Measurements from ENCODE around the gene RAI1. TPM values are rescaled to one million over a fixed set of nuclear protein-coding genes. Genes with fewer than 3 reads are reported as not detected.

Gene RAI1
- total RNA-seq, 4 donors from 2014 or later: 12.8 to 51.2 (median 47.6) TPM

DNA sequence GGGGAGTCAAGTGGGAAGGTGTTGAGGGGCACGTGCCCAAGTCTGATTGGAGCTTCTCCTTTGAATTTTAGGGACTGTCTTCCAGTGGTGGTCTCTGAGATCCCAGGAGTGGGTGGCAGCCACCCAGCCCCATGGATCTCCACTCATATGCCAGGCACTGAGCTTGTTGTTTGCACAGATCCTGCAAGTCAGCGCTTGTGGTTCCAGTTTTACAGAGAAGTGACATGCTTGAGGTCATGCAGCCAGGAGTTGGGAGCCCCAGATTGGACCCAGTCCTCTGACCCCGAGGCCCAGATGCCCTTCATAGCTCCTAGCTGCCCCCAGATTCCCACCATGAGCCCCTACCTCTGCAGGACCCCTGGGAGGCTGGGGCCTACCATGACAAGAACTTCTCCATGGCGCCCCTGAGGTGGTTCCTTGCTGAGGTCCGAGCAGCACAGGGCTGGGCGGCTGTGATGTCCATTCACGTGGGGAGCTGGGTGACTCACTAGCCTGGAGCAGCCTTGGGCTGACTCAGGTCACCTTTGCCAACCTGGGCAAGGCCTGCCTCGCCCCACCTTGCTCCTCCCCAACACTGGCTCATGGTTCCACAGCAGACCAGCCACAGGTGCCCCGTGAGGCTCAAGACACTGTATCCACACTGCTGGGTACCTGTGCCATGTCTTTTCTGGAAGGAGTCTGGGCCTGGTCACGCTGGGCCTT, 47.4 kb downstream of the RAI1 start:
- peak in 2 of 3 donors; percentile 73 to 83 for DNase-seq
- Histone ChIP-seq H3K4me1 (peaks cover 0 to 31% (median 7%) of the 10 kb centered on the region in 4 donors), H3K27ac (no peak overlapping the region), H3K36me3 (peaks cover 0 to 3% (median 0%) of the 10 kb centered on the region in 3 donors), H3K4me3 (no peak overlapping the region), H3K9me3 (no peaks in the 10 kb centered on the region), H3K27me3 (no peaks in the 10 kb centered on the region)
- no peak for TF ChIP-seq CTCF (IDR thresholded peaks at IDR 0.05)
- TF ChIP-seq POLR2A (IDR thresholded peaks at IDR 0.05): no peak

- peak; percentile 55 to 72 (median 67) for TF ChIP-seq CTCF (IDR thresholded peaks at IDR 0.05)
- no peak for TF ChIP-seq POLR2A (IDR thresholded peaks at IDR 0.05)
- peaks cover 0 to 27% (median 4%) of the 10 kb centered on the region in 4 donors for H3K4me1 ChIP-seq
- peak in 2 of 3 donors; percentile 56 to 78 for DNase-seq
- H3K4me3 ChIP-seq: no peak overlapping the region
- no peaks in the 10 kb centered on the region for H3K9me3 ChIP-seq
- H3K27ac ChIP-seq: no peak overlapping the region
- no peaks in the 10 kb centered on the region for H3K27me3 ChIP-seq
- peaks cover 0 to 3% (median 0%) of the 10 kb centered on the region in 3 donors for H3K36me3 ChIP-seq
Measured at GRCh38 chr17:17729620-17730249, 48.5 kb downstream of the RAI1 start.

DNA sequence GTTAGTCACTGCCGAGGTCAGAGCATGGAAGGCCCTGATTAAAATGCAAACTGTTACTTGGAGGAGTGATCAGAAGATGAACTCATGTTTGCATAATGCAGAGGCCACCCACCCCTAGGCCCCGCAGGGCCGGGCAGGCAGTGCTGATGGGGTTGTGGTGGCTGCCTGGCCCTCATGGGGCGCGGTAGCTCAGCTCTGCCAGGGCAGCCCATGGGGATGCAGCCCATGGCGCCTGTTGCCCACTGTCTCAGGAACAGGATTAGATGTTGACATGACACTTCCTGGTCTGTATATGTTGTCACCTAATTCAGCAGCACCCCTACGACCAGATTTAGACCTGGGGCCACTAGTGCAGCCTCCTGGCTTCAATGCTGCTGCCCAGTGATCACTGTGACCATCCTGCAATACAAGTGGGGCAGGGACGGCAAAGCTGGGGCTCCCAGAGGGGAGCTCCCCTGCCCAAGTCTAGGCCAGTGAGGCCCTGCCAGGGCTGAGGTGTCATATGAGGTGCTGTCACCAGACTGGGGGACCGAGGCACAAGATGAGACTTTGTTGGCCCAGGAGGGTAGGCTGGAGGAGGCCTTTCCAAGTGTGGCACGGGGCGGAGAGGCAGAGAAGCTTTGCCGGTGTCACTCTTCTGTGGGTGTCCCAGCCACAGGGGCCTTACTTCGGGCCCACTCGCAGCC, 49.1 kb downstream of the RAI1 start:
- Histone ChIP-seq H3K27me3 (no peaks in the 10 kb centered on the region), H3K9me3 (no peaks in the 10 kb centered on the region), H3K27ac (no peak overlapping the region), H3K4me1 (peaks cover 0 to 21% (median under 1%) of the 10 kb centered on the region in 4 donors), H3K36me3 (peaks cover 0 to 3% (median 0%) of the 10 kb centered on the region in 3 donors), H3K4me3 (no peak overlapping the region)
- no peak for TF ChIP-seq POLR2A (IDR thresholded peaks at IDR 0.05)
- no peak for DNase-seq

DNA sequence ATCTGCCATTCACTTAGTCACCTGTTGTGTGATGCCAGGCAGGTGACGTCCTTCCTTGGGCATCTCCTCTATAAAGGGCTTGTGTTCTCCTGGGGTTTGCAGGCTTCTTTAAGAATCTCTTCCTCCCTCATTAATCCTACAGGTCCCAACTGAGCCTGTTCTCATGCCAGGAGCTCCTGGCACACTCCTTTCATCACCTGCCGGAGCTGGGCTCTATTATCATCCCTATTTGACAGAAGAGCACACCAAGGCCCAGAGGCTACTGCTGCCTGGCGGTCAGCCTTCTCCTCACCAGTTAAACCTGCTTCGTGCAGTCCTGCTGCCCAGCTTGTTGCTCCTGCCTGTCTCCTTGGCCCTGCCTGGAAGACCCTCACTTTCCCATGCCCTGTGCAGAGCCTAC, 51.2 kb downstream of the RAI1 start:
- Histone ChIP-seq H3K36me3 (peaks cover 0 to 3% (median 0%) of the 10 kb centered on the region in 3 donors), H3K9me3 (no peaks in the 10 kb centered on the region), H3K27ac (no peak overlapping the region), H3K4me1 (peaks cover 0 to 13% (median 0%) of the 10 kb centered on the region in 4 donors), H3K4me3 (no peak overlapping the region), H3K27me3 (no peaks in the 10 kb centered on the region)
- TF ChIP-seq POLR2A (IDR thresholded peaks at IDR 0.05): no peak
- TF ChIP-seq CTCF (IDR thresholded peaks at IDR 0.05): no peak
- DNase-seq: no peak

DNA sequence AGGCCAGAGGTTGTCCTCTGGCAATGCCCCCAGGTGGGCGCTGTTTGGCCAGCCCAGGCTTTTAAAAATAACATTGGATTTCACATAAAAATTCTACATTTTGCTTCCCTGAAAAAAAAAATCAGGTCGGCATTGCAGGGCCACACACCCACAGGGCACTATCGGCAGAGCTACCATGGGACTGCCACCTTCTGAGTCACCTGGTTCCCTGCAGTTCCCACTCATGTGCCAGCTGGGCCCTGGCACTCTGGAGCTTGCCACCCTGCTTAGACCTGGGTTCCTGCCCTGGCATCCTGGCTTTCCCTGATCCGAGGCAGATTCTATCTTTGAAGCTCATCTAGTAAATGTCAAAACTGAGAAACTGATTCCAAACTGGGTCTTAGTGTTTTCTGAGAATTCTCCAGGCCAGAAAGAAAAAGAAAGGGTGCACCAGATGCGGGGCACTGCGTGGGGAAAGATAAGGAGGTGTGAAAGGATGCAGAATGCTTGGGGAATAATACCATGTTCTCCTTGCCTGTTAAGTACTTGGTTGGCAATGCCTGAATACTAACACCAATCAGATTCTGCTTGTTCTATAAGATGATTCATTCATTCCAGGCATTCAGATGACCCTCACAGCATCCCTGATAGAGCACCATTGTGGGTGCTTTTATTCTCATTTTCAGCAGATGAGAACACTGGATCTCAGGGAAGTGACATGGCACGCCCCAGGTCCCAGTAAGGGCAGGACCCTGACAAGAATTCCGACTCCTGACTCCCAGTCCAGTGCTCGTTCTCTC, 51.8 kb downstream of the RAI1 start:
- no peaks in the 10 kb centered on the region for H3K9me3 ChIP-seq
- peaks cover 0 to 3% (median 0%) of the 10 kb centered on the region in 3 donors for H3K36me3 ChIP-seq
- no peak overlapping the region for H3K4me3 ChIP-seq
- TF ChIP-seq POLR2A (IDR thresholded peaks at IDR 0.05): no peak
- TF ChIP-seq CTCF (IDR thresholded peaks at IDR 0.05): no peak
- H3K27ac ChIP-seq: no peak overlapping the region
- peaks cover 0 to 20% (median 4%) of the 10 kb centered on the region in 4 donors for H3K4me1 ChIP-seq
- no peaks in the 10 kb centered on the region for H3K27me3 ChIP-seq
- no peak for DNase-seq
